Cardiac muscle cell (in vitro differentiated cells and primary cell): Measurements from ENCODE around the gene CHTF18. TPM values are rescaled to one million over a fixed set of nuclear protein-coding genes. Genes with fewer than 3 reads are reported as not detected.

Experiments
- DNase-seq, 2 donors: peaks; one replicate each; pipeline versions ENCODE4 v3.0.0 to v3.0.0-alpha.2; 2010 to 2017; ENCODE audit warnings: low read depth in 1 of 2, low spot score in 1 of 2
- H3K27ac ChIP-seq: fragments of 200-600 bp; sonication (generic); 2 replicates; pipeline ENCODE4 v1.5.1; 2016
- H3K27me3 ChIP-seq: fragments of 200-600 bp; sonication (generic); 2 replicates; pipeline ENCODE4 v1.6.0; 2016; ENCODE audit warnings: control low read depth
- H3K36me3 ChIP-seq: fragments of 200-600 bp; sonication (generic); 2 replicates; pipeline ENCODE4 v1.5.1; 2016; ENCODE audit warnings: control low read depth
- H3K4me1 ChIP-seq: fragments of 200-600 bp; sonication (generic); 2 replicates; pipeline ENCODE4 v1.8.1; 2017; ENCODE audit warnings: low read depth, mild to moderate bottlenecking, mixed run types
- H3K4me3 ChIP-seq: fragments of 200-600 bp; sonication (generic); 2 replicates; pipeline ENCODE4 v1.5.1; 2016; ENCODE audit warnings: mild to moderate bottlenecking
- H3K9me3 ChIP-seq: fragments of 200-600 bp; sonication (generic); 2 replicates; pipeline ENCODE4 v1.5.1; 2017; ENCODE audit warnings: low read depth, mild to moderate bottlenecking, control low read depth
- polyA plus RNA-seq: library from polyadenylated mRNA; unstranded; fragments of >200 nt; fragmentation: Nextera tagmentation; extraction: Ambion mirVana; gene quantifications from 2 replicates; pipeline ENCODE4 v1.2.1, GENCODE V29; 2016
- total RNA-seq: library from RNA; depleted of rRNA; stranded (reverse); fragments of >200 nt; gene quantifications from 2 replicates; pipeline ENCODE4 v1.2.3, GENCODE V29; 2016
- TF ChIP-seq, protein P1 (sequence below): IDR thresholded peaks from 2 replicates; pipeline ENCODE4 v1.5.1; 2012; ENCODE audit warnings: low read depth, mild to moderate bottlenecking, low read length

The CHTF18 gene
- total and polyA plus RNA-seq, 2 experiments from 2014 or later = 43.6 to 107 TPM

DNA sequence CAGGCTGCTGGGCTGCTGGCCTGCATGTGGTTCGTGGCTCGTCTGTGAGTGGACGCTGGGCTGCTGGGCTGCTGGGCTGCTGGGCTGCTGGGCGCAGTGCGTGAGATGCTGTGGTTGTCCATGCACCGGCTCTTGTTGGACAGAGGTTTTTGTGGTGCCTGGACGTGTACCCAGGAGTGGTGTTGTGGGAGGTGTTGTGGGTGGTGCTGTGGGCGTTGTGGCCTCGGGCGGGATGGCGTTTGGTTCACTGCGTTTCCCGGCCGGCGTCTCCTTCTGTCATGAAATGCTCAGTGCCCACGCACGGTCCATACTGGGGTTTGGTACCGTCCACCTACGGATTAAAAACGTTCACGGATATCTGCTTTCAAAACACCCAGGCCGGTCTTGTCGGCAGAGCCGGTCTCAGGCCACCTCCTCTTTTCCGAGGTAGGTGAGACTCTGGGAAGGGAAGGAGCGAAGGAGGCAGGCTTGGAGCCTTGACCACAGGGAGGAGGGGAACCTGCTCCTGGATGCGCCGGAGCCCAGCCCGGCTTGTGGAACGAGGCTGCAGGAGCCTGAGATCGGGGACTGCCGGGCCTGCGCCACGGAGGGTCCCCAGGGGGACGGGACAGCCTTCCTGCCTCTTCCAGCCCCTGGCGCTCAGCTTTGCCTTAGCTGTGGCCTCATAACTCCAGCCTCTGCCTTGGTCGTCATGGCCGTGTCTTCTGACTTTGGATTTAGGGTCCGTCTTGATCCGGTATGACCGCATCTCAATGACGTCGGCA lies 41.9 kb downstream of the CHTF18 start:
- H3K27me3 ChIP-seq = no peaks in the 10 kb centered on the region
- H3K4me3 ChIP-seq = no peak overlapping the region
- H3K4me1 ChIP-seq = no peaks in the 10 kb centered on the region
- no peak overlapping the region for H3K27ac ChIP-seq
- no peak for DNase-seq
- TF ChIP-seq, protein P1, sequence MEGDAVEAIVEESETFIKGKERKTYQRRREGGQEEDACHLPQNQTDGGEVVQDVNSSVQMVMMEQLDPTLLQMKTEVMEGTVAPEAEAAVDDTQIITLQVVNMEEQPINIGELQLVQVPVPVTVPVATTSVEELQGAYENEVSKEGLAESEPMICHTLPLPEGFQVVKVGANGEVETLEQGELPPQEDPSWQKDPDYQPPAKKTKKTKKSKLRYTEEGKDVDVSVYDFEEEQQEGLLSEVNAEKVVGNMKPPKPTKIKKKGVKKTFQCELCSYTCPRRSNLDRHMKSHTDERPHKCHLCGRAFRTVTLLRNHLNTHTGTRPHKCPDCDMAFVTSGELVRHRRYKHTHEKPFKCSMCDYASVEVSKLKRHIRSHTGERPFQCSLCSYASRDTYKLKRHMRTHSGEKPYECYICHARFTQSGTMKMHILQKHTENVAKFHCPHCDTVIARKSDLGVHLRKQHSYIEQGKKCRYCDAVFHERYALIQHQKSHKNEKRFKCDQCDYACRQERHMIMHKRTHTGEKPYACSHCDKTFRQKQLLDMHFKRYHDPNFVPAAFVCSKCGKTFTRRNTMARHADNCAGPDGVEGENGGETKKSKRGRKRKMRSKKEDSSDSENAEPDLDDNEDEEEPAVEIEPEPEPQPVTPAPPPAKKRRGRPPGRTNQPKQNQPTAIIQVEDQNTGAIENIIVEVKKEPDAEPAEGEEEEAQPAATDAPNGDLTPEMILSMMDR = no peak
- no peaks in the 10 kb centered on the region for H3K36me3 ChIP-seq
- H3K9me3 ChIP-seq = no peaks in the 10 kb centered on the region

DNA sequence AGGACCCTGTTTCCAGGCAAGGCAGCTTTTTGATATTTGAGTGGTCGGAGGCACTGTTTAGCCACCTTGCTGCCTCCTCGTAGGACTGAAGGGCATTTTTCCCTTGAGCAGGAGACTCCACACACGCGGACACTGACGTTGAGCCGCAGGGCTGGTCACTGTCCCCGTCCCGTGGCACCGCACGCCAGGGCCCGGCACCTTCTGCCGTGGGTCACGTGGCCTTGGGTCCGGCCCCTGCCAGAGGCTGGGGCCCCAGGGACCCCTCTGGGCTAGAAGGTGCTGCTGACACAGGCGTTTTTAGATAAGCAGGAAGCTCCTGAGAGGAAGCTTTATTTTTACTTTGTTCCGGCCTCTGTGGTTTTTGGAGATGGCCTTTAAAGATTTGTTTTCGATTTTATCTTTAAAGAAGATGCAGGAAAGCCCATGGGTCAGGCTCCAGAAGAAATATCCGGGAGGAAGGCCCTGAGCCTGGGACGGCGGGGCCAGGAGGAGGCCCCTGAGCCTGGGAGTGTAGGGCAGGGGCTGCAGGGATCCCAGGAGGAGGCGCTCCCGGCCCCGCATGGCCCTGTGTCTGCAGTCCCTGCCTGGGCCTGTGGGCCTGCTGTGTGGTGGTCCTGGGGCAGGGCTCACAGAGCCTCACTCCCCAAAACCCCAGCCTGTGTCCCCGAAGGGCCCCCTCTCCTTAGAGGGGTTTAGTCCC lies 42.6 kb downstream of the CHTF18 start:
- TF ChIP-seq, protein P1 = no peak
- DNase-seq = no peak
- Histone ChIP-seq H3K4me3 (no peak overlapping the region), H3K27me3 (no peaks in the 10 kb centered on the region), H3K4me1 (no peaks in the 10 kb centered on the region), H3K36me3 (no peaks in the 10 kb centered on the region), H3K27ac (no peak overlapping the region), H3K9me3 (no peaks in the 10 kb centered on the region)

DNA sequence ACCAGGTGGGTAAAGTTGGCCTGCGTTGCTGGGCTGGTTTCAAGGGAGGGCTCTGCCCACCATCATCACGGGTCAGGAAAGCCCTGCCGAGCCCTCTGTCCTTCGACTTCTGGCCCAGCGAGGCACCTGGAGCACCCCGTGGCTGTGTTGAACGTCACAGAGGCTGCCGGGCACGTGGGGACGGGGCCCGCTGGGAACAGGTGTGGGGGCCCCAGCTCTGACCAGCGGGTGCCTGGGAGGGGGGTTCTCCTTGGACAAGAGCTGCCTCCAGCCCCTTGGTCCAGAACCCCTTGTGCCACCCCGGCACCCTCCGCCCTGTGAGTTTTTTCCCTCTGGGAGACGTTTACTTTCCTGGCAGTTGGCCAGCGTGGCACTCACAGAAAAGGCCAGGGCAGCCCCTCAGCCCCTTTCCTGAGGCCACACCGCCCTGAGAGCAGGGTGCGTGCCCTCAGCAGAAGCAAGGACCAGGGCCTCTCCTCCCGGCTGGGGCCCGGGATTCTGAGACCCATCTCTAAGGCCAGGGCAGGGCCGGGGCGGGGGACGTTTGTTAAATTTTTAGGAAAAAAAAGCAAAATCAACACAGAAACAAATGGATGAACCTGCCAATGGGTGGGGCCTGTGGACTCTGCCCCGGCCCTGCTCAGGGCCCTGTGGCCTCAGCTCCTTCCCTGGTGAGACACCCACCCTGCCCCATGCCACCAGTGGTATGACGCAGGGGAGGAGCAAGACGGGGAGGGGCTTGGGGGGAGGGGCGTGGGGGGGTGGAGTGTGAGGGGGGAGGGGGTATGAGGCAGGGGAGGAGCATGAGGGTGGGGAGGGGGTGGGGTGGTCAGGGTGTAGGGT lies 43.4 kb downstream of the CHTF18 start:
- no peaks in the 10 kb centered on the region for H3K27me3 ChIP-seq
- TF ChIP-seq, protein P1 = no peak
- H3K36me3 ChIP-seq = no peaks in the 10 kb centered on the region
- no peaks in the 10 kb centered on the region for H3K4me1 ChIP-seq
- no peak for DNase-seq
- H3K9me3 ChIP-seq = no peaks in the 10 kb centered on the region
- no peak overlapping the region for H3K27ac ChIP-seq
- H3K4me3 ChIP-seq = no peak overlapping the region

DNA sequence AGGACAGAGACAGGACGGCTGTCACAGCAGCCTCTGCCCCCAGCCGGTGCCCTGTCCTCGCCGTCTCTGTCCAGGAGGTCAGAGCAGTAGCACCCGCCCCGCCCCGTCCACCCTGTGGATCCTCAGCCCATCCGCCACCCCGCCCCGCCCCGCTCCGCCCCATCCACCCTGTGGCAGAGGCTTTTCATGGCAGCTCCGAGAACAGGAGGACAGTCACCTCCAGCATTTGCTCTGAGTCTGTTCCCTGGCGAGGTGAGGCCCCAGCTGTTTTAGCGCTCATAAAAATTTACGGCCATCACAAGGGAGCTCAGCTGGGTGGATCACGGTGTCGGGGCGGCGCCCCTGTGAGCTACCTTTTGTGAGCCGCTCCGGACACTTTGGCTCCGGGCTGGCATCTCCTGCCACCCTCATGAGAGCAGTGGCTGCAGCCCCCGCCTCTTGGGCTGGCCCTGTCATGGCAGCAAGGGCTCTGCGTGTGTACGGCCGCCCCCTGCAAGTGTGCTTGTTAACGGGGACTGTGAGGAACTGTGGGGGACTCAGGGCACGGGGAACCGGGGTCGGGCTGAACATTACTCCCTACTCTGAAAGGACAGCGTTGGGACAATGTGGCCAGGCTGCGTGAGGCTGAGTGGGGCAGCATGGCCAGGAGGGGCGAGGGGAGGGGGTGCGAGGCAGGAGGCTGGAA lies 44.4 kb downstream of the CHTF18 start:
- no peak for DNase-seq

DNA sequence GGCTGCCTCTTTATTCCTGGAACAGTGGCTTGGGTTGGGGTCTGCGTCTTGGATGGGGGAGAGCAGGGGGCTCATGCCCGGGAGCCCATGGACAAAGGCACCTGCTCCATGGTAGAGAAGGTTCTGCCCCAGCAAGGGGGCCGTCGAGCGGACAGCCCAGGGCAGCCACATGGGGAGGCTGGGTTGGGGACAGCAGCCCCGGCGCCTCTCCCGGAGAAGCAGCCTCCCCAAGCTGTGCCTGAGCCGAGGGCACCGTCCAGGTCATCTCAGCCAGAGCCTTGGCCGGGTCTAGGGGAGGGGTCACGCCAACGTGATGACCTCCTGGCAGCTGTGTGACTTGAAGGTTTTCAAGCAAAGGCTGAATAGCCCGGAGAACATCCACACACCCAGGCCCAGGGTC lies 45.0 kb downstream of the CHTF18 start:
- no peaks in the 10 kb centered on the region for H3K9me3 ChIP-seq
- no peaks in the 10 kb centered on the region for H3K4me1 ChIP-seq
- H3K27me3 ChIP-seq = no peaks in the 10 kb centered on the region
- no peak overlapping the region for H3K27ac ChIP-seq
- no peaks in the 10 kb centered on the region for H3K36me3 ChIP-seq
- DNase-seq = no peak
- TF ChIP-seq, protein P1 = no peak
- H3K4me3 ChIP-seq = no peak overlapping the region

More for the DNA sequence above, 44.4 kb downstream of the CHTF18 start:
- TF ChIP-seq, protein P1 = no peak
- no peaks in the 10 kb centered on the region for H3K9me3 ChIP-seq
- no peaks in the 10 kb centered on the region for H3K36me3 ChIP-seq
- H3K27me3 ChIP-seq = no peaks in the 10 kb centered on the region
- H3K4me1 ChIP-seq = no peaks in the 10 kb centered on the region
- H3K27ac ChIP-seq = no peak overlapping the region
- H3K4me3 ChIP-seq = no peak overlapping the region
